Keratinocyte (primary cell): ENCODE data around the gene UMODL1.

Experiments used
- CTCF ChIP-seq, 3 experiments: IDR thresholded peaks in 1 of 3; conservative IDR thresholded peaks in 1 of 3; optimal IDR thresholded peaks in 1 of 3; 2 replicates in 2 of 3; 3 replicates in 1 of 3; pipeline versions ENCODE3 to v1.5.1; 2011; ENCODE audit warnings: low read length in 3 of 3, mild to moderate bottlenecking in 3 of 3, moderate library complexity in 2 of 3, control low read depth in 1 of 3, inconsistent platforms in 1 of 3; ENCODE audit not compliant: insufficient read depth in 2 of 3; ENCODE audit errors: extremely low read depth in 1 of 3
- EZH2 ChIP-seq: IDR thresholded peaks from one replicate; pipeline ENCODE4 v1.6.1; 2012; ENCODE audit warnings: inconsistent platforms, mild to moderate bottlenecking, low read length, moderate library complexity

GRCh38 chr21:42086969-42087368 lies 15.9 kb downstream of the UMODL1 start:
- no peak for TF ChIP-seq CTCF (optimal IDR thresholded peaks at IDR 0.05 in 1 of 3, IDR thresholded peaks at IDR 0.05 in 1 of 3, conservative IDR thresholded peaks at IDR 0.05 in 1 of 3; ENCODE audit: extremely low read depth in 1 of 3, insufficient read depth in 2 of 3, low read length in 3 of 3)
- no peak for TF ChIP-seq EZH2
